AG04449 (cell line): Measurements from ENCODE around the gene OGT.
"Not testable (repeated sequence)": the region's sequence is repeated elsewhere in the genome, so short reads cannot be mapped to it uniquely, and the experiment has no call there.

Experiments
- CTCF ChIA-PET: fragments of 350-600 bp; formaldehyde crosslinking; extraction: SDS; loops from one replicate; lab custom pipeline; 2021; ENCODE audit warnings: antibody characterized with exemption; lab: Yijun Ruan, JAX
- POLR2A ChIA-PET: fragments of 400-600, 350-600 bp; formaldehyde crosslinking; extraction: SDS; loops from one replicate; lab custom pipeline; 2020; ENCODE audit warnings: antibody characterized with exemption, inconsistent platforms; lab: Yijun Ruan, JAX
- DNase-seq: peaks from one replicate; pipeline ENCODE4 v3.0.0-alpha.2; 2010; ENCODE audit warnings: low read depth, low spot score
- H3K4me3 ChIP-seq: 2 replicates; pipeline ENCODE4 v1.5.1; 2011; ENCODE audit warnings: low read depth, mild to moderate bottlenecking, control low read depth, low read length
- CTCF ChIP-seq: IDR thresholded peaks from one replicate; pipeline ENCODE4 v1.5.1; 2011; ENCODE audit warnings: mild to moderate bottlenecking, moderate library complexity, low read length, control low read depth, inconsistent platforms; ENCODE audit not compliant: insufficient read depth; ENCODE audit errors: missing control alignments

The OGT gene

GRCh38 chrX:71550578-71550977, 17.7 kb downstream of the OGT start:
- POLR2A ChIA-PET = no interaction called here

DNA sequence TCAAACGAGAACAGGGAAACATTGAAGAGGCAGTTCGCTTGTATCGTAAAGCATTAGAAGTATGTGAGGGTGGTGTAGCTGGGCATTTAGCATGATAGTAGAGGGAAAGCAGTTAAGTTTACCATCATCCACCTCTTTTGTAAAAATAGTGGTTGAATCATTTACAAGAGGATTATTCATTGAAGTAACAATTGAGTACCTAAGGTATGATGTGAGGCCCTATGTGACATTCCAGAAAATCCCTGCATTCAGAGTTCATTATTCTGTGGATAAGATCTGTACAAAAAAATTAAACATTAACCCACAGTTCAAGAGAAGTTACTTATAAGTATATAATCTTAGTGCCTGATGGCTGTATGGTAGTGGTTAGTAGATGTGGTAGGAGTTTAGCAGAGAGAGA, 23.1 kb downstream of the OGT start:
- no peak overlapping the region for H3K4me3 ChIP-seq
- ChIA-PET CTCF (interaction anchor here (1.0 to 2.2 kb wide), 2 partner anchors 8 to 10 kb away, joined by 3 to 6 read pairs; no protein-coding TSS in a partner anchor), POLR2A (no interaction called here)
- TF ChIP-seq CTCF = no peak
- no peak for DNase-seq

More at GRCh38 chrX:71550578-71550977, 17.7 kb downstream of the OGT start:
- CTCF ChIA-PET = interaction anchor here (1.0 kb wide), 1 partner anchor 11 kb away, joined by 3 read pairs; no protein-coding TSS in a partner anchor
- TF ChIP-seq CTCF = no peak
- H3K4me3 ChIP-seq = no peak overlapping the region
- no peak for DNase-seq

DNA sequence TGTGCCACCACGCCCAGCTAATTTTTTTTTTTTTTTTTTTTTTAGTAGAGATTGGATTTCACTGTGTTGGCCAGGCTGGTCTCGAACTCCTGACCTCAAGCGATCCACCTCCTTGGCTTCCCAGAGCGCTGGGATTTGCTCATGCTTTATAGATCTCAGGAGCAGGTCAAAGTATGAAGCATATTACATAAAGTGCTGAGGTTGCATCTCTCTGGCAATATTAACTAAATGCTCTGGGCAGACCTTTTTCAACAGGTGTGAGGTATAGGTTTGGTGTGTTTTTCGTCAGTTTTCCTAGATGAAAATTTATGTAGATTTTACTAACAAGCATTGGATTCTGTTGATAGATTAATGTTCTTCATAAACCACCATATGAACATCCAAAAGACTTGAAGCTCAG, 26.0 kb downstream of the OGT start:
- H3K4me3 ChIP-seq = no peak overlapping the region
- ChIA-PET CTCF (no interaction called here), POLR2A (no interaction called here)
- no peak for TF ChIP-seq CTCF
- no peak for DNase-seq

- DNase-seq, POLR2A ChIA-PET, CTCF ChIA-PET, H3K4me3 ChIP-seq: not testable (repeated sequence)
These were observed 26.9 kb downstream of the OGT start for GRCh38 chrX:71559773-71560172.

GRCh38 chrX:71563921-71564320, 31.0 kb downstream of the OGT start:
- TF ChIP-seq CTCF = no peak
- ChIA-PET POLR2A (no interaction called here), CTCF (interaction anchor here (1.2 to 2.5 kb wide), 2 partner anchors 9 to 10 kb away, joined by 3 to 5 read pairs; no protein-coding TSS in a partner anchor)
- DNase-seq = no peak
- no peak overlapping the region for H3K4me3 ChIP-seq

DNA sequence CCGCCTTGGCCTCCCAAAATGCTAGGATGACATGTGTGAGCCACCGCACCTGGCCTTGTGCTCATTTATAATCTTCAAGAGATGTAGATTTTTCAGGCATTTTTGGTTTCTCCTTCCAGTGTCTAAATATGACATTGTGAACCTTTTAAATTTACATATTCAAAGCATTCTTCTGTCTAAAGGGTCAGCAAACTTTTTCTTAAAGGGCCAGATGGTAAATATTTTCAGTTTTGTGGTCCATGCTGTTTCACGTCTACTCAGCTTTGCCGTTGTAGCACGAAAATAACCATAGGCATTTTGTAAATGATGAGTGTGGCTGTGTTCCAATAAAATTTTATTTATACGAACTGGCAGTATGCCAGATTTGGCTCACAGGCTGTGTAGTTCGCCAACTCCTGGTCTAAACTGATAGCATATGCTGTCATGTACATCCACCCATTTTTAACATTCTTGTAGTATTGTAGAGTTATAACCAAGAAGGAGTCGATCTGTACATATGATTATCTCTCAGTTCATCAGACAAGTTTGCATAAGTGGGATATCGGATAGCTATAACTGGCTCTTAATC, 32.7 kb downstream of the OGT start:
- no peak for TF ChIP-seq CTCF
- ChIA-PET CTCF (interaction anchor here (2.4 to 2.5 kb wide), 2 partner anchors 10 to 12 kb away, joined by 5 to 6 read pairs; no protein-coding TSS in a partner anchor), POLR2A (no interaction called here)
- no peak for DNase-seq
- no peak overlapping the region for H3K4me3 ChIP-seq

GRCh38 chrX:71571390-71571789, 38.5 kb downstream of the OGT start:
- CTCF ChIA-PET, DNase-seq, H3K4me3 ChIP-seq, POLR2A ChIA-PET: not testable (repeated sequence)
